GM18519 (cell line): ENCODE data around the gene DLD.
"Not testable (repeated sequence)": the region's sequence is repeated elsewhere in the genome, so short reads cannot be mapped to it uniquely, and the experiment has no call there.

Experiments
- ATAC-seq: cut with Tn5 transposase; IDR thresholded peaks from one replicate; pipeline ENCODE4 v1.9.1; 2021; ENCODE audit warnings: mild to moderate bottlenecking, moderate library complexity; ENCODE audit not compliant: unreplicated experiment, low FRiP score

Gene DLD

DNA sequence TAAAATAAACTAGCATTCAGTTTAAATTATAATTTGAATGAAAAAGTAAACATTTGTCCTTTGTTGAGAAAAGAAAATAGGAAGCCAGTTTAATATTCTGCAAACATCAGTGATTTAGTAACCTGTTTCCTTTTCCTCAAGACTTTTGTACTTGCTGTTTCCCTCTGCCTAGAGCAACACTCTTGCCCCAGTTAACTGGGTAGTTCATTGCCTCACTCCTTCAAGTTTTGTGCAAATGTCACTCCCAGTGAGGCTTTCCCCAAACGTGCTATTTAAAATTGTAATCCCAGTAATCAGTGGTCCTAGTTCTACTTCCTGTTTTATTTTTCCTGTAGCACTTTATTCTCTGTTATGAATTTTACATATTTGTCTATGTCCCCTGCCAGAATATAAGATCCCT, 23.8 kb downstream of the DLD start:
- no peak for ATAC-seq

DNA sequence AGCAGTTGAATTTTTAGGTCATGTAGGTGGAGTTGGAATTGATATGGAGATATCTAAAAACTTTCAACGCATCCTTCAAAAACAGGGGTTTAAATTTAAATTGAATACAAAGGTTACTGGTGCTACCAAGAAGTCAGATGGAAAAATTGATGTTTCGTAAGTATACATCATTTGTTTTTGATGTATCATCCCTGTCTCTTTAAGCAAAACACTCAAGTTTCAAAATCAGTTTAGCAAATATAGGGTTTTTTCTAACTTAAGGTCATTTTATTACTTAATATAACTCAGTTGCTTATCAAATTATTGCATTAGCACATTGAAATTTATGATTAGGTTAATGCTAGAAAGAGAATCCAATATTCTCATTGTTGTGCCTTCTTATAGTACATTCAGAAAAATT, 24.6 kb downstream of the DLD start:
- no peak for ATAC-seq

DNA sequence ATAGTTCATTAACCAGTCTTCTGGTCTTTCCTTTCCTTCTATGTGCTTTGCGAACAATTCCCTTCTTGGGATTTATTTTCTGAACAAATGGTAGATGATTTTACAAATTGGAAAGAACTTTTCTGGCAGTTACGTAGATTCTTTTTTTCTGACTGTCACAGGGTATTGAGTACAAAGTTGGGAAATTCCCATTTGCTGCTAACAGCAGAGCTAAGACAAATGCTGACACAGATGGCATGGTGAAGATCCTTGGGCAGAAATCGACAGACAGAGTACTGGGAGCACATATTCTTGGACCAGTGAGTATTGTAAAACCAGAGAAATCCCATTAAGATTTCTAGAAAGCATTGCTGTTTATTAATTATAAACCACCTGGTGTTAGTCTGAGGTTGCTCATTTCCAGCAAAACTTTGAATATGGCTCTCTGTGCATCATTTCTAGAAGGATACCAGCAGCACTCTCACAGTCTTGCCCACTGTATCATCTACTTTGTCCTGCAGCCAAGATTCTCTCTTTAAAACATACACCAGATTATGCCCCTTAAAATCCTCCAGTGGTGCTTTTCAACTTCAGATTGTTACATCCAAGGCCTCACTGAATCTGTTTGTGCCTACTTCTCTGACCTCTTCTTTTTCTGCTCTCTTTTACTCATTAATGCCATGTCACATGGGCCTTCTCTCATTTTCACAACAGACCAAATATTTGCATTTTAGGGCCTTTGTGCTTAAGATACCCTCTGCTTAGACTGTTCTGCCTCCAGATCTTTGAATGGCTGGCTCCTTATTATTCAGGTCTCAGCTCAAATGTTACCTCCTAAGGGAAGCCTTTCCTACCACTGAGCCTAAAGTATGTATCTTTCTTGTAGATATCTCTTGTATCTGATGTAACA, 27.0 kb downstream of the DLD start:
- ATAC-seq: no peak

DNA sequence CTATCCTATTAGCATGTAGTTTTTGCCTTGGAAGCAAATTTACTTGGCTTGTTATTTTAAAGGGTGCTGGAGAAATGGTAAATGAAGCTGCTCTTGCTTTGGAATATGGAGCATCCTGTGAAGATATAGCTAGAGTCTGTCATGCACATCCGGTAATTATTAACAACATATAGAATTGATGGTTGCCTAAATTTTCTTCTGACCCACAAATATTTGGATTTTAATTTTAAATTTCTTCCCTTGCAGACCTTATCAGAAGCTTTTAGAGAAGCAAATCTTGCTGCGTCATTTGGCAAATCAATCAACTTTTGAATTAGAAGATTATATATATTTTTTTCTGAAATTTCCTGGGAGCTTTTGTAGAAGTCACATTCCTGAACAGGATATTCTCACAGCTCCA, 28.0 kb downstream of the DLD start:
- no peak for ATAC-seq

DNA sequence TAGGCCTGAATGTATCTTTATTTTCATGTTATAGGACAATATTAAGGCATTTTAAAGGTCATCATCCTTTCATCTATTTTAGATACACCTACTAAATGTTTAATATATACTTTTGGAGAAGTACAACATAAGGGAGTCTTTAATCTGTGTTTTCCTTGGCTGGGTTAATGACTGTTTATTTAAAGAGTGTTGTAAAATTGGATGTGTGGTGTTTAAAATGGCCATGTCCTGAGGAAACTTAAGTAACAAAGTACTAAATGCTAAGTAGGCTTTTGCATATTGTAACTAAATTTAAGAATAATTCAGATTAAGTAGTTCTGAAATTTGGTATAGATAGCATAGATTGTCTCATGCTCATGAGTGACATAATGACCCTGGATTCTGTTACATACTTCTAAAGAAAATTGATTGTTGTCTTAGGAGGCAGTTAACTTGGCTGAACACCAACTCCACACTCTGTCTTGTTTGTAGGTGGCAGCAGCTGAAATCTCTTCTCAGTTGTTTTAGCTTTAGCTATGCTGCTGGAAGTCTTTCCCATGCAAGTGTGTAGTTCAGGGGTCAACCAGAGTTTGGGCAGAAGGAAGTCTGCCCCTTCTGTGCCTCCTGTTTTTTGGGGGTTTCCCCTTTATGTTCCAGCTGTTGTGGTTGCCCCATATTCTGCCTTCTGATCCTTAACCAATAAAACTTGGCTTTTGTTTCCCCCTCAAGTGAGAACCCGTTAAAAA, 29.2 kb downstream of the DLD start:
- no peak for ATAC-seq

DNA sequence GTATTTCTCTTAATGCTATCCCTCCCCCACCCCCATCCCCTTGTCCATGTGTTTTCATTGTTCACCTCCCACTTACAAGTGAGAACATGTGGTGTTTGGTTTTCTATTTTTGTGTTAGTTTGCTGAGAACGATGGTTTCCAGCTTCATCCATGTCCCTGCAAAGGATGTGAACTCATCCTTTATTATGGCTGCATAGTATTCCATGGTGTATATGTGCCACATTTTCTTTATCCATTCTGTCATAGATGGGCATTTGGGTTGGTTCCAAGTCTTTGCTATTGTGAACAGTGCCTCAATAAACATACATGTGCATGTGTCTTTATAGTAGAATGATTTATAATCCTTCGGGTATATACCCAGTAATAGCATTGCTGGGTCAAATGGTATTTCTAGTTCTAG, 30.8 kb downstream of the DLD start:
- ATAC-seq: not testable (repeated sequence)

DNA sequence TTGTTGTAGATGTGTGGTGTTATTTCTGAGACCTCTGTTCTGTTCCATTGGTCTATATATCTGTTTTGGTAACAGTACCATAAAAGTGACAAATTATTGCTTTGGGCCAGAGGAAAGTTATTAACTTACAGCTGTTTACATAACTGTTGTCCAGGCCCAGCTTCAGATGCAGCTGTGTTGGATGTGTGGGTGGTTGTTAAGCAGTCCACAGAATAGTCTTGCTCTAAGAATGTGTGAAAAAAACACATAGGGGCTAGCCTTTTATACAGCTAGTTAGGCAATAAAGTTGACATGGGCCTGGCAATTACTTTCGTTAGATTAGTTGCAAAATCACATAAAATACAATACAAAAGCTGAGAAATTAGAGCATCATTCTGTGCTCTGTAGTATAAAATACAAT, 31.9 kb downstream of the DLD start:
- no peak for ATAC-seq

DNA sequence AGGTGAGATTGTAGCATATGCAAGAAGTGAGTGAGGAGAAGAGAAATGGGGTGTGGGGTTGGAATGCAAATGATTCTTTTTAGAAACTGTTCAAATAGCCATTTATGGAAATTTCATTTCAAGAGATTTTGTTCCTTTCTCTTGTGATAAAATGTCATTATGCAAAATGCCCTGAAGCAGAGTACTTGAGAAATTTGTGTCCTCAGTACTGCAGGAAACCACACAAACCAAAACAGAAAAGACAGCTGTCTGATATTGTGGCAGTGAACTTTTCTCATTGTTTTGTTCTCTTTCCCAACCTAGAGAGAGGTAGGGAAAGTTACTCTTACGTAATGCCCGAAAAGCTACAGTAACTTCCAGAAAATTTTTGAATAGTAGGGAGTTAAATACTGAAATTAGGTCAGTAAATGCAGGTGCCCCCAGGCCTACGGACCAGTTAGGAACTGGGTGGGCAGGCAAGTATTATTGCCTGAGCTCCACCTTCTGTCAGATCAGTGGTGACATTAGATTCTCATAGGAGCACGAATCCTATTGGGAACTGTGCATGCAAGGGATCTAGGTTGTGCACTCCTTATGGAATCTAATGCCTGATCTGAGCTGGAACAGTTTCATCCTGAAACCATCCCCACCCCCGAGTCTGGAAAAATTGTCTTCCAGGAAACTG, 34.0 kb downstream of the DLD start:
- ATAC-seq: peak; percentile 71

DNA sequence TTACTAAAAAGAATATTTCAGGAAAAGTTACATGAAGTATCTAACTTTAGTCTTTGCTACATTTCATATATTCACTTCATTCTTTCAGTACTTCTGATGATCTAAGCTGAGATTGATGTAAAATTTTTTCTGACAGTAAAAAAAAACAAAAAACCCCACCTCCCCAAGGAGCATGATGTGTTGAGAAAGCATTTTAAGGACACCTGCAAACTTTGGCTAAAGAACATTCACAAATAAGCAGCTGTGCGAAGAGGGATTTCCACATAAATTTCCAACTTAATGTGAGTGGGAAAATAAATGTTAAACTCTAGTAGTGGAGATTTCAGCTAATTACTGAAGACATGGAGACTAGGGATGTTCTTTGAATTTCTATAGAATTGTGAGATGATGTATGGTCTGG, 35.5 kb downstream of the DLD start:
- no peak for ATAC-seq

DNA sequence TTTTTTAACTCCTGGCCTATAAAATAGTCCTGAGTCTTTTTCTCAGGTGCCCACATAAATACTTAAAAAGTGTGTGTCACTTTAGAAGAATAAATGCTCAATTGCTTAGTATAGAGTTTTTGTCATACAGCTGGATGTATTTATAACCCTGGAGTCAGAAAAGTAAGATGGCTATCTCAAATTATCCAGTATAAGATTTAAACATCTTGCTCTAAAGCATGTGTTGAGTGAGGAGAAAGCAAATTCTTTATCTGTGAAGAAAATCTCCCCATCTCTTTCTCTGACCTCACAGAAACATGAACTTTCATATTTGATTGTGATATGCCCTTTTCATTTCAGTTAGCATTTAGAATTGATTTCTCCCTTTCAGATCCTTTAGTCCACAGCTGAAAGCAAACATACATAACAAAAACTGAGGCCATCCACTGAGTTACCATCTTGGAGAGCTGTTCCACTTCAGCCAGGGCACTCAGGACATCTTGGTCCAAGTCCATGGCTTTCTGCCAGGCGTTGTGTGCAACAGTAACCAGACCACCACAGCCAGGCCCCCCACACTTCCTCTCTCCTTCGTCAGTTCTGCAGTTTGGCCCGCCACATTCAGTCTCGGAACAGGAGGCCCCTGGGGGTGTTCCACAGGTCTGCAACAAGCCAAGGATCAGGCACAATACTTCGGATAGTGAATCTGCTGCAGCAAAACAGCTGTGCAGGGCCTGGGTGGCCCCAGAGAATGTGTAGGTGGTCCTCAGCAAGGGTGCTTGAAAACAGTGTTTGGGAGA, 40.9 kb downstream of the DLD start:
- ATAC-seq: no peak

DNA sequence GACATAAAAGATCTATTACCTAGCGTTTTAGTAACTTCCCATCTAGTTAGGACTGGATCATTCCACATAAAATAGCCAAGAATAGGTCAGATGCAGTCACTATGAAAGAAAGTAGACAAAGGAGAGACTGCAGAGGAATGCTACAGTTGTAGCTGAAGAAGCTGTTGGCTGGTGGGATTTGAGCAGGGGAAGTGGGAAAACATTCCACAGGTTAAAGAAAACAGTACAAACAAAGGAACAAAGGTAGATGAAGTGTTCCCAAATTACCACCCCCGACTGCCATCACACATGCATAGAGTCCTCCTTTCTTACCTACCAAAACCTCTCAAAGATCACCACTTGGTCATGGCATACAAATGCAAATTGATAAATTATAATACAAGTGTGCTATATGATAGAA, 41.8 kb downstream of the DLD start:
- ATAC-seq: no peak

DNA sequence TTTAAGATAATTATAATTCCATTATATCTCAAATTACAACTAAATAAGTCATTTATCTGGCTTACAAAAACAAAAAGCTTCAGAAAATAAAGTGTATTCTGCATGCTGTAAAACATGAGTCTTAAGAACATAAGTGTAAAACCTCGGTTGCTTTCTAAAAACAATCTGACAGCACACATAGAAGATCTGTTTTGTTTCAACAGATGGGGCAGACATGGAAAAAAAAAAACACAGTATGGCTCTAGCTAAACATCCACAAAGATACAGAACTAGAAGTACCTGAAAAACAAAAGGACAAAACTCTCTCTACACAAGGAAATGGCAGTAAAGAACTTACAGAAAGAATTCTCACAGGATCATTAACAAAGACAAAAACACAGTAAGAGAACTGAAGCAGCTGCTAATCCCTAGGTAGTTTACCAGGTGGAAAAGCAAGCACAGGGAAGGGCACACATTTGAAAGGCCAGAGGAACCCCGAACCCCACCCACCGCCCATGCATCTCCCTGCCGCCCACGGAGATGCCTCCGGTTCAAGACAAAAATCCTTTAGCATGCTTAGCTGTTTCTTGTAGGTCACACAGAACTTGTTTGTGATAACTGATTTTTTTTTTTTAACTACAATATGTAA, 42.5 kb downstream of the DLD start:
- no peak for ATAC-seq

DNA sequence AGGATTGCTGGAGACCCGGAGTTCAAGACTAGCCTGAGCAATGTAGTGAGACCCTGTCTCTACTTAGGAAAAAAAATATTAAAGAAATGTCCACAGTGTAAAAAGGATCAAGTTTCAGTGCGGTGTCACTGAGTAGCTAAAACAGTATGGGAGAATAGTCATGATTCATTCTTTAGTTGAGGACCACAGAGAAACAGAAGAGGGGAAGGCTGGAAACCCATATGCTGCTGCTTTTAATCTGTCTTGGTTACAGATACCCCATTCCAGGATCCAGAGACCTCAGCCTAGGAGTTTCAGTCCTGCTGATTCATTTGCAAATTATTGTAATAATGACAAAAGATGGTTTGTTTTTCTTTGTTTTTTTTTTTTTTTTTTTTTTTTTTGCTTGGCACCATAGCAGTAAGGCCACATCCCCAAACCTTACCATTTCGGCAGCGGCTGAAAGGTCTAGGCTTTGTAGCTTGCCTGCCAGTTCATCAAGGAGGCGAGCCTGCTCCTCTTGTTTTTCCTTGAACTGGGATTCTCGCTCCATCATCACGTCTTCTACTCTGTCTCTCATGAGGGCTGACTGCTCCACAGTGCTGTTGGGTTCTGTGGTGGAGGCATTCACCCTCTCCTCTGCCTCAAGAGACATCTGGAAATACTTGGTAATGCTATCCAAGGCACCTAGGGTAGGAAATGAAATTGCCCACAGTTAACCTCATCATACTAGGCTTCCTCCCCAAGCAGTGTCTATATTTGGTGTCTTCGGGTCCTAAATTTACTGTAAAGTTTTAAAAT, 44.2 kb downstream of the DLD start:
- no peak for ATAC-seq

DNA sequence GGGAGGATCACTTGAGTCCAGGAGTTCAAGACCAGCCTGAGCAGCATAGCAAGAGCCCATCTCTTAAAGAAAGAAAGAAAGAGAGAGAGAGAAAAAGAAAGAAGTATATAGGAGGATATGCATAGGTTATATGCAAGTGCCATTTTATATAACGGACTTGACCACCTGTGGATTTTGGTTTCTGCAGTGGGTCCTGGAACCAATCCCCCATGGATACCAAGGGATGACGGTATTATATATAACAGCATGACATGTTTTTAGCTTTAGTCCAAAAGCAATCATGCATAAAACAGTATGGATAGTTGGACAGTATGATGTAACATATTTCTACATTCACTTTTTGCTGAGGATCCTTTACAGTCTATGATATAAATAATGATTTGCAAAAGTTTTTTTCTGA, 45.3 kb downstream of the DLD start:
- no peak for ATAC-seq

DNA sequence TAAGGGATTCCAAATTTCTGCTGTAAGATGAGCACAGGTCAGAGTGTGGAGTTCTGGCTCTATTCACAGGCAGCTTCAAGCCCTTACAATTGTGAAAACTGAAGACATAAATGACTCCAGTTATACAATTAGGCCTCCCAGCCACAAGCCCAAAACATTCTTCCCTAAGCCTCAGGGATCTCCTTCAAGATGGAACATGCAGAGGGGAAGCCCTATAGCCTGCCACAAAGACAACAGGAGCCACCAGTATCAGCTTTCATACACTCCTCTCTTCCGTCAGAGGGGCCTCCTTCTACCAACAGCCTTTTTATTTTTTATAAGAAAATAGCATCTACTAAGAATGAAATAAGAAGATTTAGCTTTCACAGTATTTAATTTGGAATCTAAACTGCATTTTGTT, 46.5 kb downstream of the DLD start:
- ATAC-seq: no peak

DNA sequence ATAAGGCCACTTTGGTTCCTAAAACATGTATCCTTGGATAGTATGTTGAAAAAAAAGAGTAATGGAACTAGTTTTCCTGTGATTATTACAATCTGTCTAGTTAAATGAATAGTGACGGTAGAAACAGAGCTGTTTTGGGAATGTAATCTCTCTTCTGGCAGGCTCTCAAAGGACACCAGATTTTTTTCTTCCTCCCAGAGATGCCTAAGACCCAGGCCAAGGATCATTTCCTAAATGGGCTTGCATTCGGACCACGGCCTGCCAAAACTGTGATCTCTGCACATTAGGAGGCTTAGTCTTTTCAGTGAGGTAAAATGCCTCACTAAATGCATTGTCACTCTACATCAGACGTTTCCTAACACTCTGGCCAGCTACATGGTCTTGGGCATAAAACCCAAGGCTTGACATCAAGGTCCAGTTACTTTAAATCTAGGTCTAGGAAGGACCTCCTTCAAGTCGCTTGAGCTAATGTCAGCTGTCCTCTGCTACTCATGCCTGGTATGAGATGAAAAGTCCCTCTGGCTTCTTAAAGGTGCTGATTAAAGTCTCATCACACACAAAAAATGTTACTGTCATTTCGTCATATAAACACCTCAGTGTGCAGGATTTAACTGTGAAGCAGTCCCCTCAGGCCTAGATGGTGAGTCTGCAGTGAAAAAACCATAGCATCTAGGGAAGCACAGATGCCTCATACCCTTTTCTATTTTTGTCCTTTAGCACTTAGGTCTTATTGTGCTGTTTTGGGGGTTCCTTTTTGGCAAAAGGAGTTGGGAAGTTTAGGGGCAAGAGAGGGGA, 47.7 kb downstream of the DLD start:
- no peak for ATAC-seq

DNA sequence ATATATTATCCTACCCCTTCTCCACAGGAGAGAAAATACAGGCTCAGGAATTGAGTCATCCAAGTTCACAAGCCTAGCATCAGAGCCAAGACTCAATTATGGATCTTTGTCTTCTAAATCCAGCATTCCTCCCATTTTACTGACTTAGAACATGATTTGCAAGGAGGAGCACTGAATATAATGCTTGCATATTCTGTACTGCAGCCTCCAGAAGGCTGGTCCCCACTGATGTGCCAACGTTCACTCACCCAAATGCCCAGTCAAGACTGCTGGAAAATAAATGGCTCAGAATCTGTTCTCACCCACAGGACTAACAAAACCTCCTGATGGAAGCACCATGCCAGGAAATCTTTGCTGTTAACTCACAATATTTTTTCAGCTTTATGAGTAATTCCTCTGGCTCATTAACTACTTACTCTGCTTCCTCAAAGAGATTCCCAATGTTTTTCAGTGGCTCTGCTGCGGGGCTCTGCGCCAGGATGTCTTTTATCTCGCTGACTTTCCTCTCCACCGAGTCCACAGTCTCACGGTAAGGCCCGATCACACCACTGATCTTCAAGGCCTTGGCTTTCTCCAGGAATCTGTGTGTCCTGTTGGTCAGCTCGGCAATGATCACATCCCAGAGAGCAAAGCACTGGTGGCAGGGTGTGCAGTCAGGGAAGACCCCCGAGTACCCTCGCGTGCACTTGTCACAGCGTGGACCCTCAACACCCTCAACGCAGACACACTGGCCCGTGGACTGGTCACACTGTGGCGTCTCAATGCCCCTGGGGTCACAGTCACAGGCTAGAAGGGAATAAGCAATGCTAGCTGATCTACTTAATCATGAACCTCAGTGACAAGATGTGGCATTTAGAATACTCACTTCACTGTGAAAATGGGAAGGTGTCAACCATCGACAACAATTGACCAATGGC, 48.8 kb downstream of the DLD start:
- ATAC-seq: no peak

DNA sequence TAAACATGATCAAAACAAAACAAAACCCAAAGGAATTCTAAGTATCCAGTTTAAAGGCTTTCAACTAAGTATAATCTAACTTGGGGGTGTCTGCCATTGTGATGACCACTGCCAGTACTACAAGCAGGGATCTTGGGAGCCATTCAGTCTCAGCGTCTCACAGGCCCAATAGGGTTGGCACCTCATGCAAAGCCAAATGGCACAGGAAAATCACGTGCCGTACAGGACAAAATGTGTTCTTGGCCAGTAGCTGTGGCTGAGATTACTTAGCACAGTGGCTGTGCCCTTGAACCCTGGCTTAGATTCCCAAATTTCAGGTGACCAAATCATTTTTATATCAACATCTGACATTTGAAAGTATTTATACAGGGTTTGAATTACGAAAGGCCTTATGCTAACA, 50.0 kb downstream of the DLD start:
- ATAC-seq: no peak
